Stimulated activated CD8-positive, alpha-beta memory T cell treated with anti-CD3 and anti-CD28 coated beads, Interleukin-7, amount 100 ng/mL, for 1 hour (primary cell): ENCODE data around the gene DBNL.

Experiments used
- DNase-seq, 2 donors: peaks; one replicate each; pipeline ENCODE4 v3.0.0-alpha.2; 2020; ENCODE audit warnings: low read depth in 2 of 2

The DBNL gene

GRCh38 chr7:44061645-44062179 lies 17.2 kb downstream of the DBNL start:
- DNase-seq = no peak

GRCh38 chr7:44062180-44062902 lies 17.8 kb downstream of the DBNL start:
- no peak for DNase-seq

- no peak for DNase-seq
Measured at GRCh38 chr7:44062903-44063295, 18.4 kb downstream of the DBNL start.

GRCh38 chr7:44063547-44063893 lies 19.0 kb downstream of the DBNL start:
- DNase-seq = no peak

GRCh38 chr7:44063894-44064651 lies 19.6 kb downstream of the DBNL start:
- DNase-seq = no peak

GRCh38 chr7:44064791-44065430 lies 20.4 kb downstream of the DBNL start:
- DNase-seq = no peak

- DNase-seq = no peak
Measured at GRCh38 chr7:44065431-44066110, 21.1 kb downstream of the DBNL start, which contains the start of gene PGAM2. TSS of gene PGAM2 (minus strand) at chr7:44065567. CDS start at chr7:44065529, 38 bp downstream.

- no peak for DNase-seq
Measured at GRCh38 chr7:44066111-44066460, 21.6 kb downstream of the DBNL start.

- no peak for DNase-seq
Measured at GRCh38 chr7:44066494-44067063, 22.1 kb downstream of the DBNL start.

- no peak for DNase-seq
Measured at GRCh38 chr7:44067064-44067951, 22.8 kb downstream of the DBNL start.

- no peak for DNase-seq
Measured at GRCh38 chr7:44068054-44068453, 23.6 kb downstream of the DBNL start.

- no peak for DNase-seq
Measured at GRCh38 chr7:44071726-44072363, 27.3 kb downstream of the DBNL start.

GRCh38 chr7:44072364-44073231 lies 28.1 kb downstream of the DBNL start:
- no peak for DNase-seq

GRCh38 chr7:44073664-44074348 lies 29.3 kb downstream of the DBNL start:
- peak; percentile 18 to 49 for DNase-seq

- DNase-seq = no peak
Measured at GRCh38 chr7:44074349-44074695, 29.8 kb downstream of the DBNL start.

GRCh38 chr7:44075296-44076075 lies 31.0 kb downstream of the DBNL start:
- no peak for DNase-seq

- DNase-seq = no peak
Measured at GRCh38 chr7:44076101-44076895, 31.8 kb downstream of the DBNL start.
